ENCODE measurements around the gene ING4.

- TF ChIP-seq CTCF (IDR thresholded peaks at IDR 0.05) (no peak), POLR2AphosphoS5 (IDR thresholded peaks at IDR 0.05) (no peak)
Observed at GRCh38 chr12:6653342-6653741, 9.6 kb downstream of the ING4 start.

Data from esophagus muscularis mucosa (tissue), 3 donors.